ENCODE measurements around the gene SLC39A9.

SLC39A9 gene

DNA sequence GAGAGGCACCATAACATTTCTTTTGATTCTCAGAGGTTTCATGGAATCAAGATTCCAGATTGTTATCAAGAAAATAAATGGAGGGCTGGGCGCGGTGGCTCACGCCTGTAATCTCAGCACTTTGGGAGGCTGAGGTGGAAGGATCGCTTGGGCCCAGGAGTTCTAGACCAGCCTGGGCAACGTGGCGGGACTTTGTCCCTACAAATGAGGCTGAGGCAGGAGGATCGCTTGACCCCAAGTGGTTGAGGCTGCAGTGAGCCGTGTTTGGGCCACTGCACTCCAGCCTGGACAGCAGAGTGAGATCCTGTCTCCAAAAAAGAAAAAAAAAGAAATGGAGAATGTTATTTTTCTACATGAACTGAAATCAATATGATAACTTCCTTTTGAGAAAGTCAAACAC, 1.3 kb downstream of the SLC39A9 start:
- DNase-seq (ENCODE audit: low read depth): no peak
- TF ChIP-seq, protein P1, sequence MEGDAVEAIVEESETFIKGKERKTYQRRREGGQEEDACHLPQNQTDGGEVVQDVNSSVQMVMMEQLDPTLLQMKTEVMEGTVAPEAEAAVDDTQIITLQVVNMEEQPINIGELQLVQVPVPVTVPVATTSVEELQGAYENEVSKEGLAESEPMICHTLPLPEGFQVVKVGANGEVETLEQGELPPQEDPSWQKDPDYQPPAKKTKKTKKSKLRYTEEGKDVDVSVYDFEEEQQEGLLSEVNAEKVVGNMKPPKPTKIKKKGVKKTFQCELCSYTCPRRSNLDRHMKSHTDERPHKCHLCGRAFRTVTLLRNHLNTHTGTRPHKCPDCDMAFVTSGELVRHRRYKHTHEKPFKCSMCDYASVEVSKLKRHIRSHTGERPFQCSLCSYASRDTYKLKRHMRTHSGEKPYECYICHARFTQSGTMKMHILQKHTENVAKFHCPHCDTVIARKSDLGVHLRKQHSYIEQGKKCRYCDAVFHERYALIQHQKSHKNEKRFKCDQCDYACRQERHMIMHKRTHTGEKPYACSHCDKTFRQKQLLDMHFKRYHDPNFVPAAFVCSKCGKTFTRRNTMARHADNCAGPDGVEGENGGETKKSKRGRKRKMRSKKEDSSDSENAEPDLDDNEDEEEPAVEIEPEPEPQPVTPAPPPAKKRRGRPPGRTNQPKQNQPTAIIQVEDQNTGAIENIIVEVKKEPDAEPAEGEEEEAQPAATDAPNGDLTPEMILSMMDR (IDR thresholded peaks at IDR 0.05; ENCODE audit: insufficient read depth, low read depth, low read length, missing control alignments): no peak
- peak overlapping the region; percentile 80 for H3K4me3 ChIP-seq (ENCODE audit: low read depth, low read length)

DNA sequence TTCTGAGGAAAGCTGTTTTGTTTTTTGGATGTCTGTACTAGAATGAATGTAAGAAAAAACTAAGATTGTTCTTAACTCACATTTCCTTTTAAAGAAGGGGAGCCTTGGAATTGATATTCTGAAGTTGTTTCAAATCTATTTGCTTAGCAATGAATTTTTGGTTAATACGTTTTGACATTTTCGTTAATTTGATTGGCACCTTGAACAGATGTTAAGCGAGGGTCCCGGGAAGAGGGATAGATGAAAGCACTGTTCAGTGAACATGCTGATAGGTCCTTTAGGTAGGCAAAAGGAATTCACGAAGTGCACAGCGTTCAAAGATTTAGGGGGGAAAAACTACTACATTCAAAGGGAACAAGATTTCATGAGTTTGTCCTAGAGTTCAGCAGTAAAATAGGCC, 1.7 kb downstream of the SLC39A9 start:
- TF ChIP-seq, protein P1 (IDR thresholded peaks at IDR 0.05; ENCODE audit: insufficient read depth, low read depth, low read length, missing control alignments): no peak
- H3K4me3 ChIP-seq (ENCODE audit: low read depth, low read length): peak overlapping the region; percentile 80
- no peak for DNase-seq (ENCODE audit: low read depth)

DNA sequence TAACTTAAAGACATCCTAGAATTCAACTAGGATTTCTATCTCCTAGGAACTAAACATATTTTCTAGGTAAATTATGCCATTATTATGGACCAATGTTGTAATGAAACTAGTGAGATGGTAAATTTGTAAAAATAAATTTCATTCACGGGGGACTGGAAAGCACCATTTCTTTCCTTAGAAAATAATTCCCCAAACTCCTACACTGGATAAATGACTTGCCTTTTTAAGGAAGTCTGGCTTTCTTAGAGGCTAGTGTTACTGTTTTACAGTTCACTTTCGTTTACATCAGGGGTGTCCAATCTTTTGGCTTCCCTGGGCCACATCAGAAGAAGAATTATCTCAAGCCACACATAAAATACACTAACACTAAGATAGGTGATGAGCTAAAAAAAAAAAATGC, 3.3 kb downstream of the SLC39A9 start:
- TF ChIP-seq, protein P1 (IDR thresholded peaks at IDR 0.05; ENCODE audit: insufficient read depth, low read depth, low read length, missing control alignments): no peak
- DNase-seq (ENCODE audit: low read depth): no peak
- H3K4me3 ChIP-seq (ENCODE audit: low read depth, low read length): peak overlapping the region; percentile 80

DNA sequence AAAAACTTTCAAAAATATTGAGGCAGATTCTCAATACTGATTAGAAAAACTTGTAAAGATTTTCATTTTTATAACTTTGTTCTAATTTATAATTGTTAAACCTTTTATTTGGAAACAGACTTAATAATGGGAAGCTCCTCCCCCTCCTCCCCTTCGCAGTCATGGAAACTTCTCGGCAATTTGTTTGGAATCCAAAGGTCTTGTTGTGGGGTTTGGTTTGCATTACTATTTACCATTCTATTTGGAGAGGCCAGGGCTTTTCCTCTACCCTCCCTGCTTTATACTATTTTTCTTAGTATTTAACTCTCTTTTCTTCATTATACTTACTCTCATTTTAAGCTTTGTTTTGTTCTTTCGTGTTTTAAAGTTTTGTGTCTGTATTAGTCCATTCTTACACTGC, 6.0 kb downstream of the SLC39A9 start:
- no peak overlapping the region for H3K4me3 ChIP-seq (ENCODE audit: low read depth, low read length)
- TF ChIP-seq, protein P1 (IDR thresholded peaks at IDR 0.05; ENCODE audit: insufficient read depth, low read depth, low read length, missing control alignments): no peak
- DNase-seq (ENCODE audit: low read depth): no peak

DNA sequence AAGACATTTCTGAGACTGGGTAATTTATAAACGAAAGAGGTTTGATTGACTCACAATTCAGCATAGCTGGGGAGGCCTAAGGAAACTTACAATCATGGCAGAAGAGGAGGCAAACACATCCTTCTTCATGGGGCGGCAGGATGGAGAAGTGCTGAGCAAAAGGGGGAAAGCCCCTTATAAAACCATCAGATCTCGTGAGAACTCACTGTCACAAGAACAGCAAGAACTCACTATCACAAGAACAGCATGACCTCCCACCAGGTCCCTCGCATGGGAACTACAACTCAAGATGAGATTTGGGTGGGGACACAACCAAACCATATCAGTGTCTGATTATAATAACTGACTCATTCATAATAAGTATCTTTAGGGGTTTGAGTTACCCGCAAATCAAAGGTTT, 6.4 kb downstream of the SLC39A9 start:
- DNase-seq (ENCODE audit: low read depth): no peak
- no peak overlapping the region for H3K4me3 ChIP-seq (ENCODE audit: low read depth, low read length)
- TF ChIP-seq, protein P1 (IDR thresholded peaks at IDR 0.05; ENCODE audit: insufficient read depth, low read depth, low read length, missing control alignments): no peak

DNA sequence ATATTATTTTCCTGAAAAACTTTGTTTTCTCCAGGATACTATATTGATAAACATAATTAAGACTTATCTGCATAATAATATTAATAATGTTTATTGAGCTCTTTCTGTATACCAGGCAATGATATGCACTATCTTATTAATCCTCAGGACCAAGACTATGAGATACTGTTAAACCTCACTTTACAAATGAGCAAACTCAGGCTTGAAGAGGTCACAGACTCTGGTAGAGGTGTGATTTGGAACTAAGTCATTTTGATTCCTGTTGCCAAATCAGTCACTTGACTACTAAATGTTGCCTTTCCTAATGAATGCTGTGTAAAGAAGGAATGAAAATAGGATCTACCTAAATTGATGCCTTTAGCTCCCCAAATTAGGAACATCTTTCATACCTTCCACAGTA, 7.3 kb downstream of the SLC39A9 start:
- TF ChIP-seq, protein P1 (IDR thresholded peaks at IDR 0.05; ENCODE audit: insufficient read depth, low read depth, low read length, missing control alignments): no peak
- DNase-seq (ENCODE audit: low read depth): no peak
- no peak overlapping the region for H3K4me3 ChIP-seq (ENCODE audit: low read depth, low read length)

DNA sequence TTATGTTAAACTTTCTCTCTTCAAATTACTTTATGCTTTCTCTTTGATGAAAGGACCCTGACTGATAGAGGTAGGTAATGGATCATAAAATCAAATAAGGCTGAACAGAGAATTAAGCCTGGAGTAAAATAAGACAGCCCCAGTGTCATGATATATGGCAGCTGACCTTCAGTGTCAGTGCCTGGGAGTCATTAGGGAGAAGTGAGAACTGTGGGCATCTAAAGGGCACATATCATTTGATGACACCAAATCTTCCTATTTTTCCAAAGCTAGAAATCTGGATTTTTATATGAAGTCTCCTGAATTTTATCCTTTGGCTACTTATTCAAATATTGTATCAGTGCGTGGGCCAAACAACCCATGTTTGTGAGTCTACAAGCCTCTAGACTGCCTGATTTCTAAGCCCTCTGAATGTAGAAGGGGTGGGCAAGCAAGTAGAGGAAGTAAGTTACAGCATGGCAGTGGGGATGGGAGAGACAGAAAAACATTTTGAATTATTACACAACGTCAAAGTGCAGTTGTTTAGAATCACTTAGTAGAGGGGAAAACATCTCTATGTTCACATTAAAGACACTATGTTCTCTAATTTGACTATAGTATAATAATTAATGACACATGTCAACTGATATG, 10.0 kb downstream of the SLC39A9 start:
- TF ChIP-seq, protein P1 (IDR thresholded peaks at IDR 0.05; ENCODE audit: insufficient read depth, low read depth, low read length, missing control alignments): no peak

More for the DNA sequence above, 10.0 kb downstream of the SLC39A9 start:
- no peak overlapping the region for H3K4me3 ChIP-seq (ENCODE audit: low read depth, low read length)
- DNase-seq (ENCODE audit: low read depth): no peak

All from GM12865 (cell line).